Ascending aorta (tissue), 2 donors: ENCODE measurements around the gene BBX. TPM values are rescaled to one million over a fixed set of nuclear protein-coding genes. Genes with fewer than 3 reads are reported as not detected.

Experiments used
- DNase-seq, 2 donors: peaks; one replicate each; pipeline ENCODE4 v3.0.0-alpha.2; 2019; ENCODE audit warnings: low spot score in 2 of 2
- H3K27ac ChIP-seq, 2 donors: fragments of 200-600 bp; sonication (generic); one replicate each; pipeline ENCODE4 v1.5.1; 2016 to 2017; ENCODE audit warnings: mild to moderate bottlenecking in 1 of 2
- H3K27me3 ChIP-seq: fragments of 200-600 bp; sonication (generic); one replicate; pipeline ENCODE4 v1.5.1; 2017
- H3K36me3 ChIP-seq, 2 donors: fragments of 200-600 bp; sonication (generic); one replicate each; pipeline ENCODE4 v1.5.1; 2016
- H3K4me1 ChIP-seq, 2 donors: fragments of 200-600 bp; sonication (generic); one replicate each; pipeline ENCODE4 v1.5.1; 2016 to 2017; ENCODE audit warnings: mild to moderate bottlenecking in 1 of 2
- H3K4me3 ChIP-seq, 2 donors: fragments of 200-600 bp; sonication (generic); one replicate each; pipeline ENCODE4 v1.5.1; 2016 to 2017; ENCODE audit warnings: mild to moderate bottlenecking in 1 of 2
- H3K9me3 ChIP-seq, 2 donors: fragments of 200-600 bp; sonication (generic); one replicate each; pipeline ENCODE4 v1.5.1; 2016
- intact Hi-C: fragments of 100-400 bp; cut with DNase I; formaldehyde crosslinking; loops from one replicate; pipeline ENCODE4 v1.15.1; 2023
- total RNA-seq: library from RNA; depleted of rRNA; stranded (reverse); fragments of >200 nt; gene quantifications from one replicate; pipeline ENCODE4 v1.1.0, GENCODE V29; 2016
- TF ChIP-seq, protein P1 (sequence below), 3 experiments: fragments of 200-600 bp in 2 of 3; fragments of 450-650 bp in 1 of 3; sonication (generic) in 2 of 3; IDR thresholded peaks; one replicate each; pipeline ENCODE4 v1.5.1; 2016 to 2019; ENCODE audit warnings: antibody characterized with exemption in 3 of 3, mild to moderate bottlenecking in 1 of 3, moderate library complexity in 1 of 3

Gene BBX
- total RNA-seq, 1 donor from 2014 or later: 18.0 TPM

DNA sequence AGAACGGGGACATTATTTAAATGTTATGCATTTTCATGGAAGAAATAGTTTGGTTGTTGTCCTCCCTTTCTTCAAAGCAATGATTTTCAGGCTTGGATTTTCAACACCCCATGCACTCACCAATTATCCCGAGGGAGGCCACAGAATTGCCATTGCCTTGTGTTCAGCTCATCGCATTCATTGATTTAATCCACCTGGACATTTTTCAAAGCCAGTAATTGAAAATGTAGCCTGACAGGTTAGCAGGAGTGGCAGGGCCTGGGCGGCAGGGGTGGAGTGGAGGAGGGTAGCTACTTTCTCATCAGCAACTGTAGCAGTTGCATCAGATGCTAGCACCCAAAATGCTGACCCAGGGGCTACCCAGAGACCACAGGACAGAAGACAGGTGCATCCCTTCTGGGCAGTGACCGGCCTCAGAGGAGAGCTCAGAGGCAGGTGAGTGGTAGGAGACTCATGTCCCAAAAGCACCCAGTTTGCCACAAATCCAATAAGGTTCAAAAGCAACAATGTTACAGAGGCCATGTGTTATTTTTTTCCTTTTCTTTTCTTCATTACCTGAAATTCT, 325.7 kb downstream of the BBX start:
- no peaks in the 10 kb centered on the region for H3K27me3 ChIP-seq
- no peaks in the 10 kb centered on the region for H3K36me3 ChIP-seq
- H3K4me1 ChIP-seq: no peaks in the 10 kb centered on the region
- TF ChIP-seq, protein P1, sequence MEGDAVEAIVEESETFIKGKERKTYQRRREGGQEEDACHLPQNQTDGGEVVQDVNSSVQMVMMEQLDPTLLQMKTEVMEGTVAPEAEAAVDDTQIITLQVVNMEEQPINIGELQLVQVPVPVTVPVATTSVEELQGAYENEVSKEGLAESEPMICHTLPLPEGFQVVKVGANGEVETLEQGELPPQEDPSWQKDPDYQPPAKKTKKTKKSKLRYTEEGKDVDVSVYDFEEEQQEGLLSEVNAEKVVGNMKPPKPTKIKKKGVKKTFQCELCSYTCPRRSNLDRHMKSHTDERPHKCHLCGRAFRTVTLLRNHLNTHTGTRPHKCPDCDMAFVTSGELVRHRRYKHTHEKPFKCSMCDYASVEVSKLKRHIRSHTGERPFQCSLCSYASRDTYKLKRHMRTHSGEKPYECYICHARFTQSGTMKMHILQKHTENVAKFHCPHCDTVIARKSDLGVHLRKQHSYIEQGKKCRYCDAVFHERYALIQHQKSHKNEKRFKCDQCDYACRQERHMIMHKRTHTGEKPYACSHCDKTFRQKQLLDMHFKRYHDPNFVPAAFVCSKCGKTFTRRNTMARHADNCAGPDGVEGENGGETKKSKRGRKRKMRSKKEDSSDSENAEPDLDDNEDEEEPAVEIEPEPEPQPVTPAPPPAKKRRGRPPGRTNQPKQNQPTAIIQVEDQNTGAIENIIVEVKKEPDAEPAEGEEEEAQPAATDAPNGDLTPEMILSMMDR (IDR thresholded peaks at IDR 0.05): no peak
- H3K27ac ChIP-seq: no peak overlapping the region
- no peak overlapping the region for H3K4me3 ChIP-seq
- no peak for DNase-seq
- intact Hi-C loops: loop anchor here (5.0 kb wide), 1 partner anchor 186 kb away; no protein-coding TSS in a partner anchor
- no peaks in the 10 kb centered on the region for H3K9me3 ChIP-seq

GRCh38 chr3:107850681-107851080, 327.9 kb downstream of the BBX start:
- intact Hi-C loops: no loop called here
- no peaks in the 10 kb centered on the region for H3K9me3 ChIP-seq
- DNase-seq: no peak

GRCh38 chr3:107853821-107854220, 331.1 kb downstream of the BBX start:
- intact Hi-C loops: no loop called here
- Histone ChIP-seq H3K9me3 (no peaks in the 10 kb centered on the region), H3K27me3 (no peaks in the 10 kb centered on the region), H3K4me1 (no peaks in the 10 kb centered on the region), H3K4me3 (no peak overlapping the region), H3K36me3 (no peaks in the 10 kb centered on the region), H3K27ac (no peak overlapping the region)
- TF ChIP-seq, protein P1 (IDR thresholded peaks at IDR 0.05): no peak
- DNase-seq: no peak

More at GRCh38 chr3:107850681-107851080, 327.9 kb downstream of the BBX start:
- TF ChIP-seq, protein P1 (IDR thresholded peaks at IDR 0.05): no peak
- Histone ChIP-seq H3K4me3 (no peak overlapping the region), H3K27me3 (no peaks in the 10 kb centered on the region), H3K4me1 (no peaks in the 10 kb centered on the region), H3K27ac (no peak overlapping the region), H3K36me3 (no peaks in the 10 kb centered on the region)

DNA sequence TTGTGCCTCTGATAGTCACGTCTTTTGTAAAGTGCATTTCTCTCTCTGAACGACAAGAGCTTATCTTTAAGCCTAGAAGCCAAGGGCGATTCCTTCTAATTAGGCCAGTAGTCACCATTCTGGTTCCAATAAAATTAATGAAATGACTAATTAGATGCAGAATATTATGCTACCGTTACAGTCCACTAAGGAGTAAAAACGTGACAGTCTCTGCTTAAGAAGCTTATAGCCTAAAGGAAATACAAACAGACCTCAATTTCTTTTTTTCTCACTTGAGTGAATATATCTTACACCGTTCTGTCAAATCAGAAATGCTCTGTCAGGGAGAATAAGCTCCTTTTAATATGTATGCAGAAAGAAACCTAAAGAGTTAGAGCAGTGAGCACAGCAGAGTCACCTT, 332.0 kb downstream of the BBX start:
- Histone ChIP-seq H3K4me3 (no peak overlapping the region), H3K36me3 (no peaks in the 10 kb centered on the region), H3K27me3 (no peaks in the 10 kb centered on the region), H3K9me3 (no peaks in the 10 kb centered on the region), H3K4me1 (no peaks in the 10 kb centered on the region), H3K27ac (no peak overlapping the region)
- DNase-seq: no peak
- TF ChIP-seq, protein P1 (IDR thresholded peaks at IDR 0.05): no peak
- intact Hi-C loops: no loop called here

DNA sequence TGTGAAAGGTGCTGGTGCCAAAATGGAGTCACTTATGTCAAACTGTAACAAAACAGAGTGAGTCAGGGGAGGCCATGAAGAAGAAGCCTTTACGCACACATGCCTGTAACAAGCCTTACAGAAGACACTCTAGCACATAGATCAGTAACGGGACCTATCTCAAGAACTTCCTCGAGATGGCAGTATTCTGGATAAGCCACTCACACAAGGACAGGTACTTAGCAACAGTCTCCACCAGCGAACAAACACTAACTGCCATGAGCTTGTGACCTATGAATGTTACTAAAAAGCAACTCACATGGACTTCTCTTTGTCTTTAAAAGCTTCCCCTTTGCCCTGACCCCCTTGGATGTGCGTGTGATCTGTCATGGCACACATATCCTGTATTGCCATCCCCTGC, 332.9 kb downstream of the BBX start:
- no peaks in the 10 kb centered on the region for H3K27me3 ChIP-seq
- TF ChIP-seq, protein P1 (IDR thresholded peaks at IDR 0.05): no peak

GRCh38 chr3:107857854-107858253, 335.1 kb downstream of the BBX start:
- Histone ChIP-seq H3K4me1 (no peaks in the 10 kb centered on the region), H3K4me3 (no peak overlapping the region), H3K27ac (no peak overlapping the region), H3K9me3 (no peaks in the 10 kb centered on the region), H3K36me3 (no peaks in the 10 kb centered on the region), H3K27me3 (no peaks in the 10 kb centered on the region)
- intact Hi-C loops: no loop called here
- DNase-seq: no peak
- TF ChIP-seq, protein P1 (IDR thresholded peaks at IDR 0.05): no peak

More for the DNA sequence above, 332.9 kb downstream of the BBX start:
- intact Hi-C loops: no loop called here
- H3K36me3 ChIP-seq: no peaks in the 10 kb centered on the region
- H3K27ac ChIP-seq: no peak overlapping the region
- H3K4me3 ChIP-seq: no peak overlapping the region
- no peaks in the 10 kb centered on the region for H3K9me3 ChIP-seq
- no peak for DNase-seq
- no peaks in the 10 kb centered on the region for H3K4me1 ChIP-seq
